Measurements from ENCODE around the gene ELOVL6. TPM values are rescaled to one million over a fixed set of nuclear protein-coding genes. Genes with fewer than 3 reads are reported as not detected.
A peak's percentile ranks its signal among the peaks of the same experiment; 100 is the strongest.

ELOVL6 gene
- total and polyA plus RNA-seq, 2 experiments from 2014 or later = 12.8 to 18.1 TPM

GRCh38 chr4:110164251-110164650, 34.2 kb downstream of the ELOVL6 start:
- no peak for DNase-seq (ENCODE audit: low spot score)
- no peak overlapping the region for H3K4me3 ChIP-seq
- 87% methylated on average over 5 of the region's 5 CpGs for WGBS (ENCODE audit: low lambda C conversion rate, missing lambda C conversion rate)
- H3K27ac ChIP-seq = peak overlapping the region; percentile 49
- no peaks in the 10 kb centered on the region for H4K20me1 ChIP-seq (ENCODE audit: insufficient read depth, poor library complexity, severe bottlenecking)
- H2AFZ ChIP-seq = no peak overlapping the region
- H3K27me3 ChIP-seq = no peaks in the 10 kb centered on the region
- peaks cover 21% of the 10 kb centered on the region for H3K79me2 ChIP-seq
- H3K36me3 ChIP-seq (replicated peaks; ENCODE audit: insufficient read depth, low read depth) = no peaks in the 10 kb centered on the region
- no peak overlapping the region for H3K4me2 ChIP-seq
- peaks cover 22% of the 10 kb centered on the region for H3K4me1 ChIP-seq (ENCODE audit: insufficient read depth)
- H3K9me3 ChIP-seq (ENCODE audit: low read depth) = no peaks in the 10 kb centered on the region
- no peaks in the 10 kb centered on the region for H3K9me2 ChIP-seq (replicated peaks; ENCODE audit: insufficient read depth)
- TF ChIP-seq EZH2phosphoT487 (IDR thresholded peaks at IDR 0.05; ENCODE audit: low read depth, severe bottlenecking, unreplicated experiment) = no peak

- DNase-seq (ENCODE audit: low spot score) = no peak
- no peak for TF ChIP-seq EZH2 (IDR thresholded peaks at IDR 0.05; ENCODE audit: borderline replicate concordance)
- TF ChIP-seq, protein P1, sequence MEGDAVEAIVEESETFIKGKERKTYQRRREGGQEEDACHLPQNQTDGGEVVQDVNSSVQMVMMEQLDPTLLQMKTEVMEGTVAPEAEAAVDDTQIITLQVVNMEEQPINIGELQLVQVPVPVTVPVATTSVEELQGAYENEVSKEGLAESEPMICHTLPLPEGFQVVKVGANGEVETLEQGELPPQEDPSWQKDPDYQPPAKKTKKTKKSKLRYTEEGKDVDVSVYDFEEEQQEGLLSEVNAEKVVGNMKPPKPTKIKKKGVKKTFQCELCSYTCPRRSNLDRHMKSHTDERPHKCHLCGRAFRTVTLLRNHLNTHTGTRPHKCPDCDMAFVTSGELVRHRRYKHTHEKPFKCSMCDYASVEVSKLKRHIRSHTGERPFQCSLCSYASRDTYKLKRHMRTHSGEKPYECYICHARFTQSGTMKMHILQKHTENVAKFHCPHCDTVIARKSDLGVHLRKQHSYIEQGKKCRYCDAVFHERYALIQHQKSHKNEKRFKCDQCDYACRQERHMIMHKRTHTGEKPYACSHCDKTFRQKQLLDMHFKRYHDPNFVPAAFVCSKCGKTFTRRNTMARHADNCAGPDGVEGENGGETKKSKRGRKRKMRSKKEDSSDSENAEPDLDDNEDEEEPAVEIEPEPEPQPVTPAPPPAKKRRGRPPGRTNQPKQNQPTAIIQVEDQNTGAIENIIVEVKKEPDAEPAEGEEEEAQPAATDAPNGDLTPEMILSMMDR (IDR thresholded peaks at IDR 0.05; ENCODE audit: poor library complexity) = no peak
- no peak for TF ChIP-seq EZH2phosphoT487 (IDR thresholded peaks at IDR 0.05; ENCODE audit: low read depth, severe bottlenecking, unreplicated experiment)
- H3K4me1 ChIP-seq (ENCODE audit: insufficient read depth) = peaks cover 22% of the 10 kb centered on the region
- no peaks in the 10 kb centered on the region for H3K36me3 ChIP-seq (replicated peaks; ENCODE audit: insufficient read depth, low read depth)
- no peaks in the 10 kb centered on the region for H4K20me1 ChIP-seq (ENCODE audit: insufficient read depth, poor library complexity, severe bottlenecking)
- H3K79me2 ChIP-seq = peaks cover 21% of the 10 kb centered on the region
- no peak overlapping the region for H3K4me3 ChIP-seq
- no peak overlapping the region for H2AFZ ChIP-seq
- no peaks in the 10 kb centered on the region for H3K9me3 ChIP-seq (ENCODE audit: low read depth)
- H3K9me2 ChIP-seq (replicated peaks; ENCODE audit: insufficient read depth) = no peaks in the 10 kb centered on the region
- WGBS (ENCODE audit: low lambda C conversion rate, missing lambda C conversion rate) = 76% methylated on average over 4 of the region's 4 CpGs
- no peaks in the 10 kb centered on the region for H3K27me3 ChIP-seq
- H3K4me2 ChIP-seq = no peak overlapping the region
- peak overlapping the region; percentile 41 for H3K27ac ChIP-seq
Observed at GRCh38 chr4:110163327-110164069, 34.9 kb downstream of the ELOVL6 start.

- peaks cover 13% of the 10 kb centered on the region for H3K4me1 ChIP-seq (ENCODE audit: insufficient read depth)
- no peaks in the 10 kb centered on the region for H4K20me1 ChIP-seq (ENCODE audit: insufficient read depth, poor library complexity, severe bottlenecking)
- H2AFZ ChIP-seq = no peak overlapping the region
- TF ChIP-seq, protein P1 (IDR thresholded peaks at IDR 0.05; ENCODE audit: poor library complexity) = no peak
- TF ChIP-seq EZH2phosphoT487 (IDR thresholded peaks at IDR 0.05; ENCODE audit: low read depth, severe bottlenecking, unreplicated experiment) = no peak
- TF ChIP-seq EZH2 (IDR thresholded peaks at IDR 0.05; ENCODE audit: borderline replicate concordance) = no peak
- no peak overlapping the region for H3K27ac ChIP-seq
- no peaks in the 10 kb centered on the region for H3K27me3 ChIP-seq
- H3K9me3 ChIP-seq (ENCODE audit: low read depth) = no peaks in the 10 kb centered on the region
- no peak overlapping the region for H3K4me3 ChIP-seq
- H3K36me3 ChIP-seq (replicated peaks; ENCODE audit: insufficient read depth, low read depth) = no peaks in the 10 kb centered on the region
- H3K79me2 ChIP-seq = peaks cover 20% of the 10 kb centered on the region
- H3K4me2 ChIP-seq = no peak overlapping the region
- DNase-seq (ENCODE audit: low spot score) = no peak
- H3K9me2 ChIP-seq (replicated peaks; ENCODE audit: insufficient read depth) = no peaks in the 10 kb centered on the region
Observed at GRCh38 chr4:110160618-110161017, 37.8 kb downstream of the ELOVL6 start.

DNA sequence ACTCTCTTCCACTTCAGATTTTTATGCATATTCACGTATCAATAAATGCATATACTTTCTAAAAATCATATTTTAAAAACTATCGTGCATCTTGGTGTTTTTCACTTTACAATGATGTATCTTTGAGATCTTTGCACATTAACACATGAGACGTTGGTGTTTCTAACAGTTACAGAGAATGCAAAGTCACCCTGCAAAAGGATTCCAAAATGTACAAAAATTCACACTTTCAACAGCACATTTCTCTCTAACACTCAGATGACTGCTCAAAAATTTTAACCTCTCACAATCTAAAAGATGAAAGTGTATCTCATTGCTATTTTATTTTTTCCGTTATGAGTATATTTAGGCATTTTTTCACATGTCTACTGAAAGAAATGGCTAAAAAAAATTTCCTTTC, 38.9 kb downstream of the ELOVL6 start:
- Histone ChIP-seq H3K36me3 (replicated peaks; ENCODE audit: insufficient read depth, low read depth) (no peaks in the 10 kb centered on the region), H3K9me2 (replicated peaks; ENCODE audit: insufficient read depth) (no peaks in the 10 kb centered on the region), H3K27ac (no peak overlapping the region), H3K4me2 (no peak overlapping the region), H3K4me3 (no peak overlapping the region), H2AFZ (no peak overlapping the region), H3K9me3 (ENCODE audit: low read depth) (no peaks in the 10 kb centered on the region), H3K4me1 (ENCODE audit: insufficient read depth) (peaks cover 4% of the 10 kb centered on the region), H4K20me1 (ENCODE audit: insufficient read depth, poor library complexity, severe bottlenecking) (no peaks in the 10 kb centered on the region), H3K27me3 (no peaks in the 10 kb centered on the region), H3K79me2 (peaks cover 26% of the 10 kb centered on the region)
- TF ChIP-seq EZH2 (IDR thresholded peaks at IDR 0.05; ENCODE audit: borderline replicate concordance) (no peak), EZH2phosphoT487 (IDR thresholded peaks at IDR 0.05; ENCODE audit: low read depth, severe bottlenecking, unreplicated experiment) (no peak)
- TF ChIP-seq, protein P1 (IDR thresholded peaks at IDR 0.05; ENCODE audit: poor library complexity) = no peak
- DNase-seq (ENCODE audit: low spot score) = no peak
- WGBS (ENCODE audit: low lambda C conversion rate, missing lambda C conversion rate) = 90% methylated on average over 4 of the region's 4 CpGs

Data from hepatocyte (in vitro differentiated cells).